WTC11 (cell line): ENCODE data around the gene ESR2.
"Not testable (repeated sequence)": the region's sequence is repeated elsewhere in the genome, so short reads cannot be mapped to it uniquely, and the experiment has no call there.

ENCODE experiments used
- CREB1 ChIP-seq: sonication (generic); formaldehyde crosslinking; IDR thresholded peaks from 2 replicates; pipeline ENCODE4 v1.8.0; 2023; ENCODE audit warnings: mild to moderate bottlenecking, missing genetic modification reagents
- CTCF ChIP-seq: fragments of 200-600 bp; IDR thresholded peaks from 2 replicates; pipeline ENCODE4 v1.8.0; 2022; ENCODE audit warnings: antibody characterized with exemption
- EMX1 ChIP-seq: fragments of 250-450 bp; sonication (Bioruptor Pico); IDR thresholded peaks from 2 replicates; pipeline ENCODE4 v1.8.0; 2021; ENCODE audit warnings: mild to moderate bottlenecking
- NR2C2 ChIP-seq: sonication (generic); formaldehyde crosslinking; IDR thresholded peaks from 2 replicates; pipeline ENCODE4 v1.8.0; 2022; ENCODE audit warnings: mild to moderate bottlenecking, missing genetic modification reagents

- not testable (repeated sequence) for TF ChIP-seq CTCF; CREB1; EMX1 (CRISPR knock-in tag); NR2C2 (CRISPR knock-in tag)
Observed at GRCh38 chr14:64210912-64211311, 83.3 kb downstream of the ESR2 start.
